ENCODE data around the gene EFCAB9. TPM values are rescaled to one million over a fixed set of nuclear protein-coding genes. Genes with fewer than 3 reads are reported as not detected.

EFCAB9 gene
- polyA plus RNA-seq, 1 donor from 2014 or later: not detected

GRCh38 chr5:172159016-172159415 lies 35.0 kb upstream of the EFCAB9 start:
- no peaks in the 10 kb centered on the region for H3K79me2 ChIP-seq (replicated peaks; ENCODE audit: insufficient read depth, low read length)
- H4K20me1 ChIP-seq (ENCODE audit: insufficient read depth): no peaks in the 10 kb centered on the region
- H3K27ac ChIP-seq (ENCODE audit: low read length): no peak overlapping the region
- H3K27me3 ChIP-seq (ENCODE audit: insufficient read depth, low read depth, low read length): no peaks in the 10 kb centered on the region
- TF ChIP-seq CTCF (IDR thresholded peaks at IDR 0.05; ENCODE audit: poor library complexity, severe bottlenecking) (no peak), REST (IDR thresholded peaks at IDR 0.05; ENCODE audit: borderline replicate concordance) (no peak), EZH2 (IDR thresholded peaks at IDR 0.05; ENCODE audit: borderline replicate concordance, insufficient read depth, low read length, poor library complexity, severe bottlenecking) (no peak), MXI1 (conservative IDR thresholded peaks at IDR 0.05; ENCODE audit: poor library complexity, severe bottlenecking) (no peak), EP300 (conservative IDR thresholded peaks at IDR 0.05; ENCODE audit: poor library complexity, severe bottlenecking) (no peak), POLR2AphosphoS5 (IDR thresholded peaks at IDR 0.05) (no peak), TAF1 (IDR thresholded peaks at IDR 0.05; ENCODE audit: low read depth) (no peak), SMC3 (conservative IDR thresholded peaks at IDR 0.05; ENCODE audit: poor library complexity) (no peak), RAD21 (conservative IDR thresholded peaks at IDR 0.05) (no peak)
- no peak overlapping the region for H3K9ac ChIP-seq (ENCODE audit: low read length)
- no peaks in the 10 kb centered on the region for H3F3A ChIP-seq (ENCODE audit: insufficient read depth, low read length, poor library complexity, severe bottlenecking)
- no peaks in the 10 kb centered on the region for H3K9me3 ChIP-seq (ENCODE audit: low read length)
- no peaks in the 10 kb centered on the region for H3K9me2 ChIP-seq (ENCODE audit: insufficient read depth, low read length)
- no peak overlapping the region for H3K4me2 ChIP-seq (ENCODE audit: low read length)
- H2AFZ ChIP-seq (ENCODE audit: low read depth, low read length): no peak overlapping the region
- H3K36me3 ChIP-seq (ENCODE audit: insufficient read depth, low read length): no peaks in the 10 kb centered on the region
- H3K4me3 ChIP-seq (ENCODE audit: low read length): no peak overlapping the region

GRCh38 chr5:172160506-172160905 lies 33.5 kb upstream of the EFCAB9 start:
- Histone ChIP-seq H3K27ac (ENCODE audit: low read length) (no peak overlapping the region), H3K27me3 (ENCODE audit: insufficient read depth, low read depth, low read length) (no peaks in the 10 kb centered on the region), H2AFZ (ENCODE audit: low read depth, low read length) (no peak overlapping the region), H3K36me3 (ENCODE audit: insufficient read depth, low read length) (no peaks in the 10 kb centered on the region), H3K4me2 (ENCODE audit: low read length) (no peak overlapping the region), H3F3A (ENCODE audit: insufficient read depth, low read length, poor library complexity, severe bottlenecking) (no peaks in the 10 kb centered on the region), H3K4me3 (ENCODE audit: low read length) (no peak overlapping the region), H3K9me3 (ENCODE audit: low read length) (no peaks in the 10 kb centered on the region), H3K79me2 (replicated peaks; ENCODE audit: insufficient read depth, low read length) (no peaks in the 10 kb centered on the region), H4K20me1 (ENCODE audit: insufficient read depth) (no peaks in the 10 kb centered on the region), H3K9me2 (ENCODE audit: insufficient read depth, low read length) (no peaks in the 10 kb centered on the region), H3K9ac (ENCODE audit: low read length) (no peak overlapping the region)
- TF ChIP-seq REST (IDR thresholded peaks at IDR 0.05; ENCODE audit: borderline replicate concordance) (no peak), POLR2AphosphoS5 (IDR thresholded peaks at IDR 0.05) (no peak), TAF1 (IDR thresholded peaks at IDR 0.05; ENCODE audit: low read depth) (no peak), EZH2 (IDR thresholded peaks at IDR 0.05; ENCODE audit: borderline replicate concordance, insufficient read depth, low read length, poor library complexity, severe bottlenecking) (no peak), SMC3 (conservative IDR thresholded peaks at IDR 0.05; ENCODE audit: poor library complexity) (no peak), EP300 (conservative IDR thresholded peaks at IDR 0.05; ENCODE audit: poor library complexity, severe bottlenecking) (no peak), CTCF (IDR thresholded peaks at IDR 0.05; ENCODE audit: poor library complexity, severe bottlenecking) (no peak)

Data from neural cell (in vitro differentiated cells).